Activated CD8-positive, alpha-beta memory T cell treated with anti-CD3 and anti-CD28 coated beads, Interleukin-2, amount 50 U/mL, for 1 hour (primary cell): ENCODE data around the gene SPDYE2B.
"Not testable (repeated sequence)": the region's sequence is repeated elsewhere in the genome, so short reads cannot be mapped to it uniquely, and the experiment has no call there.

Source experiments
- DNase-seq: peaks from one replicate; pipeline ENCODE4 v3.0.0-alpha.2; 2020; ENCODE audit errors: extremely low read depth

The SPDYE2B gene

GRCh38 chr7:102643404-102643803, 6.7 kb upstream of the SPDYE2B start:
- not testable (repeated sequence) for DNase-seq

GRCh38 chr7:102647813-102648212, 2.3 kb upstream of the SPDYE2B start:
- not testable (repeated sequence) for DNase-seq

GRCh38 chr7:102664765-102665164, 14.6 kb downstream of the SPDYE2B start:
- not testable (repeated sequence) for DNase-seq

GRCh38 chr7:102666850-102667249, 16.7 kb downstream of the SPDYE2B start:
- DNase-seq = not testable (repeated sequence)

GRCh38 chr7:102667523-102667922, 17.4 kb downstream of the SPDYE2B start:
- DNase-seq = not testable (repeated sequence)

- not testable (repeated sequence) for DNase-seq
Observed at GRCh38 chr7:102671166-102671955, 21.2 kb downstream of the SPDYE2B start, which contains the start of gene POLR2J2. Gene POLR2J2 (minus strand): TSS chr7:102671663. CDS start chr7:102671601, 62 bp downstream.

- not testable (repeated sequence) for DNase-seq
Observed at GRCh38 chr7:102671956-102672307, 21.8 kb downstream of the SPDYE2B start.

GRCh38 chr7:102673447-102674067, 23.4 kb downstream of the SPDYE2B start:
- not testable (repeated sequence) for DNase-seq

- DNase-seq = not testable (repeated sequence)
Observed at GRCh38 chr7:102675545-102675944, 25.4 kb downstream of the SPDYE2B start.

- DNase-seq = not testable (repeated sequence)
Observed at GRCh38 chr7:102680780-102681179, 30.7 kb downstream of the SPDYE2B start.

GRCh38 chr7:102682560-102682959, 32.4 kb downstream of the SPDYE2B start:
- not testable (repeated sequence) for DNase-seq

- not testable (repeated sequence) for DNase-seq
Observed at GRCh38 chr7:102688299-102689036, 38.3 kb downstream of the SPDYE2B start.

GRCh38 chr7:102689436-102690282, 39.5 kb downstream of the SPDYE2B start:
- DNase-seq = not testable (repeated sequence)

GRCh38 chr7:102690602-102691001, 40.5 kb downstream of the SPDYE2B start:
- DNase-seq = not testable (repeated sequence)

GRCh38 chr7:102694008-102694407, 43.9 kb downstream of the SPDYE2B start:
- DNase-seq = not testable (repeated sequence)

- not testable (repeated sequence) for DNase-seq
Observed at GRCh38 chr7:102695033-102695552, 45.0 kb downstream of the SPDYE2B start.

- not testable (repeated sequence) for DNase-seq
Observed at GRCh38 chr7:102696009-102696408, 45.9 kb downstream of the SPDYE2B start.

- DNase-seq = not testable (repeated sequence)
Observed at GRCh38 chr7:102697642-102698512, 47.8 kb downstream of the SPDYE2B start.

GRCh38 chr7:102698962-102699750, 49.0 kb downstream of the SPDYE2B start:
- not testable (repeated sequence) for DNase-seq
